Calu3 (cell line): ENCODE results near the gene ZNF341. TPM values are rescaled to one million over a fixed set of nuclear protein-coding genes. Genes with fewer than 3 reads are reported as not detected.
"Not testable (repeated sequence)": the region's sequence is repeated elsewhere in the genome, so short reads cannot be mapped to it uniquely, and the experiment has no call there.

ENCODE experiments used
- BruUV-seq: library from RNA; stranded (reverse); fragments of 400-500 nt; replicated peaks from 2 replicates; lab custom pipeline; 2021; lab: Mats Ljungman, UMichigan
- CTCF ChIA-PET: fragments of 300-600 bp; sonication (Branson Sonifier 250); formaldehyde crosslinking; loops from one replicate; lab custom pipeline; 2022; ENCODE audit warnings: antibody characterized with exemption; lab: Charles Lee
- DNase-seq: peaks from one replicate; pipeline ENCODE4 v3.0.0; 2022
- H3K27ac Mint-ChIP-seq: one replicate; pipeline ENCODE4 v1.8.0; 2022; ENCODE audit warnings: mixed read lengths; ENCODE audit not compliant: unreplicated experiment
- H3K27me3 Mint-ChIP-seq: one replicate; pipeline ENCODE4 v1.8.0; 2022; ENCODE audit warnings: mixed read lengths; ENCODE audit not compliant: unreplicated experiment
- H3K36me3 Mint-ChIP-seq: one replicate; pipeline ENCODE4 v1.8.0; 2022; ENCODE audit warnings: mild to moderate bottlenecking, moderate library complexity, mixed read lengths; ENCODE audit not compliant: insufficient read depth, unreplicated experiment
- H3K4me1 Mint-ChIP-seq: one replicate; pipeline ENCODE4 v1.8.0; 2022; ENCODE audit warnings: mild to moderate bottlenecking, low read depth, mixed read lengths; ENCODE audit not compliant: unreplicated experiment
- H3K4me3 Mint-ChIP-seq: one replicate; pipeline ENCODE4 v1.8.0; 2022; ENCODE audit warnings: mild to moderate bottlenecking, low read depth, moderate library complexity, mixed read lengths; ENCODE audit not compliant: unreplicated experiment
- H3K9me3 Mint-ChIP-seq: one replicate; pipeline ENCODE4 v1.8.0; 2022; ENCODE audit warnings: low read depth, mixed read lengths; ENCODE audit not compliant: unreplicated experiment
- CTCF ChIP-seq: fragments of 200-600 bp; IDR thresholded peaks from one replicate; pipeline ENCODE4 v1.8.0; 2022; ENCODE audit warnings: antibody characterized with exemption; ENCODE audit not compliant: unreplicated experiment
- intact Hi-C: fragments of 100-400 bp; cut with micrococcal nuclease; formaldehyde crosslinking; loops from one replicate; pipeline ENCODE4 v1.10.0; 2022; ENCODE audit not compliant: unreplicated experiment
- total RNA-seq: library from RNA; stranded (reverse); gene quantifications from 2 replicates; pipeline ENCODE4 v1.2.3, GENCODE V29; 2022

Gene ZNF341
- total RNA-seq, 1 experiment from 2014 or later, result 12.9 TPM

- no peak overlapping the region for H3K27ac Mint-ChIP-seq
- H3K4me1 Mint-ChIP-seq, result peaks cover 9% of the 10 kb centered on the region
- H3K4me3 Mint-ChIP-seq, result no peak overlapping the region
- DNase-seq, result no peak
- peaks cover 11% of the 10 kb centered on the region for H3K36me3 Mint-ChIP-seq
- H3K27me3 Mint-ChIP-seq, result no peaks in the 10 kb centered on the region
- intact Hi-C loops, result no loop called here
- no peak for TF ChIP-seq CTCF
- H3K9me3 Mint-ChIP-seq, result peaks cover 9% of the 10 kb centered on the region
- CTCF ChIA-PET, result no interaction called here
- BruUV-seq, result no TSS peak
Observed at GRCh38 chr20:33753143-33753542, 21.3 kb downstream of the ZNF341 start.

GRCh38 chr20:33753763-33754162 lies 22.0 kb downstream of the ZNF341 start:
- CTCF ChIA-PET, result interaction anchor here (1.1 kb wide), 1 partner anchor 21 kb away, joined by 3 read pairs; no protein-coding TSS in a partner anchor
- no peak for DNase-seq
- Mint-ChIP-seq H3K27ac (no peak overlapping the region), H3K4me1 (peaks cover 4% of the 10 kb centered on the region), H3K9me3 (peaks cover 9% of the 10 kb centered on the region), H3K36me3 (peaks cover 11% of the 10 kb centered on the region), H3K4me3 (no peak overlapping the region), H3K27me3 (no peaks in the 10 kb centered on the region)
- no peak for TF ChIP-seq CTCF
- BruUV-seq, result no TSS peak
- intact Hi-C loops, result no loop called here

GRCh38 chr20:33755936-33756490 lies 24.2 kb downstream of the ZNF341 start:
- BruUV-seq, DNase-seq, H3K27me3 Mint-ChIP-seq, H3K4me3 Mint-ChIP-seq, H3K9me3 Mint-ChIP-seq, H3K27ac Mint-ChIP-seq, intact Hi-C loops, H3K4me1 Mint-ChIP-seq: not testable (repeated sequence)
- CTCF ChIA-PET, result interaction anchor here (0.7 kb wide), 1 partner anchor 13 kb away, joined by 3 read pairs; no protein-coding TSS in a partner anchor
- H3K36me3 Mint-ChIP-seq, result peaks cover 11% of the 10 kb centered on the region

- Mint-ChIP-seq H3K4me3 (no peak overlapping the region), H3K36me3 (peaks cover 11% of the 10 kb centered on the region), H3K9me3 (peaks cover 9% of the 10 kb centered on the region), H3K4me1 (no peaks in the 10 kb centered on the region), H3K27me3 (no peaks in the 10 kb centered on the region), H3K27ac (no peak overlapping the region)
- no TSS peak for BruUV-seq
- no peak for DNase-seq
- TF ChIP-seq CTCF, result no peak
- intact Hi-C loops, result no loop called here
- CTCF ChIA-PET, result interaction anchor here (0.6 to 1.3 kb wide), 2 partner anchors 10 to 11 kb away, joined by 3 to 4 read pairs; no protein-coding TSS in a partner anchor
Observed at GRCh38 chr20:33757046-33757445, 25.2 kb downstream of the ZNF341 start.

GRCh38 chr20:33757458-33757857 lies 25.7 kb downstream of the ZNF341 start:
- intact Hi-C loops, result no loop called here
- BruUV-seq, result no TSS peak
- Mint-ChIP-seq H3K36me3 (peaks cover 11% of the 10 kb centered on the region), H3K4me1 (no peaks in the 10 kb centered on the region), H3K27me3 (no peaks in the 10 kb centered on the region), H3K4me3 (no peak overlapping the region), H3K27ac (no peak overlapping the region), H3K9me3 (peaks cover 9% of the 10 kb centered on the region)
- DNase-seq, result no peak
- no peak for TF ChIP-seq CTCF
- CTCF ChIA-PET, result interaction anchor here (0.6 to 1.3 kb wide), 2 partner anchors 10 kb away, joined by 3 to 4 read pairs; no protein-coding TSS in a partner anchor
